ENCODE results near the gene OR1E1.
"Not testable (repeated sequence)": the region's sequence is repeated elsewhere in the genome, so short reads cannot be mapped to it uniquely, and the experiment has no call there.

Gene OR1E1

GRCh38 chr17:3398310-3398709 lies at the start of gene OR1E1:
Gene OR1E1 (minus strand): TSS chr17:3398410. CDS start chr17:3398410, 0 bp downstream.
- no peak within 1 kb of the TSS for H3K9ac ChIP-seq (ENCODE audit: low read depth, low read length)
- no peak within 1 kb of the TSS for H3K27ac ChIP-seq (ENCODE audit: low read length)
- no peak within 1 kb of the TSS for H3K4me3 ChIP-seq (ENCODE audit: low read length)
- H3K36me3 ChIP-seq (ENCODE audit: insufficient read depth, low read depth, low read length): no peaks in the 10 kb centered on the region
- H3K9me3 ChIP-seq (ENCODE audit: insufficient read depth, low read depth, low read length): no peaks in the 10 kb centered on the region
- H3K27me3 ChIP-seq (ENCODE audit: insufficient read depth, low read length): peaks cover 9% of the 10 kb centered on the region; the same call in 1 of the 2 replicates
- H3K4me1 ChIP-seq (ENCODE audit: insufficient read depth, low read length): no peaks in the 10 kb centered on the region

GRCh38 chr17:3447625-3448024 lies 49.4 kb upstream of the OR1E1 start:
- Histone ChIP-seq H3K4me1 (ENCODE audit: insufficient read depth, low read length) (no peaks in the 10 kb centered on the region), H3K36me3 (ENCODE audit: insufficient read depth, low read depth, low read length) (no peaks in the 10 kb centered on the region), H3K27ac (ENCODE audit: low read length) (no peak overlapping the region), H3K4me3 (ENCODE audit: low read length) (no peak overlapping the region), H3K27me3 (ENCODE audit: insufficient read depth, low read length) (no peaks in the 10 kb centered on the region), H3K9ac (ENCODE audit: low read depth, low read length) (no peak overlapping the region), H3K9me3 (ENCODE audit: insufficient read depth, low read depth, low read length) (no peaks in the 10 kb centered on the region)

GRCh38 chr17:3440451-3440850 lies 42.2 kb upstream of the OR1E1 start:
- Histone ChIP-seq H3K4me3 (ENCODE audit: low read length) (no peak overlapping the region), H3K27ac (ENCODE audit: low read length) (no peak overlapping the region), H3K9me3 (ENCODE audit: insufficient read depth, low read depth, low read length) (no peaks in the 10 kb centered on the region), H3K4me1 (ENCODE audit: insufficient read depth, low read length) (no peaks in the 10 kb centered on the region), H3K36me3 (ENCODE audit: insufficient read depth, low read depth, low read length) (no peaks in the 10 kb centered on the region), H3K9ac (ENCODE audit: low read depth, low read length) (no peak overlapping the region), H3K27me3 (ENCODE audit: insufficient read depth, low read length) (no peaks in the 10 kb centered on the region)

- no peaks in the 10 kb centered on the region for H3K9me3 ChIP-seq (ENCODE audit: insufficient read depth, low read depth, low read length)
- H3K27me3 ChIP-seq (ENCODE audit: insufficient read depth, low read length): no peaks in the 10 kb centered on the region
- H3K36me3 ChIP-seq (ENCODE audit: insufficient read depth, low read depth, low read length): no peaks in the 10 kb centered on the region
- H3K27ac ChIP-seq (ENCODE audit: low read length): no peak overlapping the region
- H3K9ac ChIP-seq (ENCODE audit: low read depth, low read length): no peak overlapping the region
- no peaks in the 10 kb centered on the region for H3K4me1 ChIP-seq (ENCODE audit: insufficient read depth, low read length)
- no peak overlapping the region for H3K4me3 ChIP-seq (ENCODE audit: low read length)
These were observed 40.2 kb upstream of the OR1E1 start for GRCh38 chr17:3438368-3438767.

GRCh38 chr17:3433741-3434140 lies 35.5 kb upstream of the OR1E1 start, which contains the start of gene OR1E2:
Gene OR1E2 (minus strand): TSS chr17:3433841. CDS start chr17:3433841, 0 bp downstream.
- Histone ChIP-seq H3K4me1 (ENCODE audit: insufficient read depth, low read length) (no peaks in the 10 kb centered on the region), H3K27me3 (ENCODE audit: insufficient read depth, low read length) (no peaks in the 10 kb centered on the region), H3K9ac (ENCODE audit: low read depth, low read length) (no peak within 1 kb of the TSS), H3K4me3 (ENCODE audit: low read length) (no peak within 1 kb of the TSS), H3K9me3 (ENCODE audit: insufficient read depth, low read depth, low read length) (peaks cover 3% of the 10 kb centered on the region; the same call in 1 of the 2 replicates), H3K36me3 (ENCODE audit: insufficient read depth, low read depth, low read length) (no peaks in the 10 kb centered on the region), H3K27ac (ENCODE audit: low read length) (no peak within 1 kb of the TSS)

- H3K36me3 ChIP-seq (ENCODE audit: insufficient read depth, low read depth, low read length); H3K9ac ChIP-seq (ENCODE audit: low read depth, low read length); H3K27me3 ChIP-seq (ENCODE audit: insufficient read depth, low read length); H3K27ac ChIP-seq (ENCODE audit: low read length); H3K9me3 ChIP-seq (ENCODE audit: insufficient read depth, low read depth, low read length); H3K4me1 ChIP-seq (ENCODE audit: insufficient read depth, low read length); H3K4me3 ChIP-seq (ENCODE audit: low read length): not testable (repeated sequence)
These were observed 35.0 kb upstream of the OR1E1 start for GRCh38 chr17:3433215-3433614.

GRCh38 chr17:3418222-3418621 lies 20.0 kb upstream of the OR1E1 start:
- Histone ChIP-seq H3K9ac (ENCODE audit: low read depth, low read length) (no peak overlapping the region), H3K4me1 (ENCODE audit: insufficient read depth, low read length) (no peaks in the 10 kb centered on the region), H3K27ac (ENCODE audit: low read length) (no peak overlapping the region), H3K27me3 (ENCODE audit: insufficient read depth, low read length) (no peaks in the 10 kb centered on the region), H3K36me3 (ENCODE audit: insufficient read depth, low read depth, low read length) (no peaks in the 10 kb centered on the region), H3K4me3 (ENCODE audit: low read length) (no peak overlapping the region), H3K9me3 (ENCODE audit: insufficient read depth, low read depth, low read length) (no peaks in the 10 kb centered on the region)

- no peak overlapping the region for H3K27ac ChIP-seq (ENCODE audit: low read length)
- no peaks in the 10 kb centered on the region for H3K27me3 ChIP-seq (ENCODE audit: insufficient read depth, low read length)
- H3K9ac ChIP-seq (ENCODE audit: low read depth, low read length): no peak overlapping the region
- H3K4me1 ChIP-seq (ENCODE audit: insufficient read depth, low read length): no peaks in the 10 kb centered on the region
- no peaks in the 10 kb centered on the region for H3K36me3 ChIP-seq (ENCODE audit: insufficient read depth, low read depth, low read length)
- no peaks in the 10 kb centered on the region for H3K9me3 ChIP-seq (ENCODE audit: insufficient read depth, low read depth, low read length)
- no peak overlapping the region for H3K4me3 ChIP-seq (ENCODE audit: low read length)
These were observed 17.4 kb upstream of the OR1E1 start for GRCh38 chr17:3415610-3416009.

- not testable (repeated sequence) for H3K4me1 ChIP-seq (ENCODE audit: insufficient read depth, low read length); H3K27ac ChIP-seq (ENCODE audit: low read length); H3K36me3 ChIP-seq (ENCODE audit: insufficient read depth, low read depth, low read length); H3K4me3 ChIP-seq (ENCODE audit: low read length); H3K9ac ChIP-seq (ENCODE audit: low read depth, low read length); H3K27me3 ChIP-seq (ENCODE audit: insufficient read depth, low read length)
- H3K9me3 ChIP-seq (ENCODE audit: insufficient read depth, low read depth, low read length): peaks cover 20% of the 10 kb centered on the region
These were observed 14.0 kb upstream of the OR1E1 start for GRCh38 chr17:3412216-3412615.

GRCh38 chr17:3411070-3411469 lies 12.9 kb upstream of the OR1E1 start, which contains the start of gene OR3A3:
Gene OR3A3 (plus strand): TSS chr17:3411370.
- Histone ChIP-seq H3K9ac (ENCODE audit: low read depth, low read length) (no peak within 1 kb of the TSS), H3K36me3 (ENCODE audit: insufficient read depth, low read depth, low read length) (no peaks in the 10 kb centered on the region), H3K4me3 (ENCODE audit: low read length) (no peak within 1 kb of the TSS), H3K27ac (ENCODE audit: low read length) (no peak within 1 kb of the TSS), H3K4me1 (ENCODE audit: insufficient read depth, low read length) (no peaks in the 10 kb centered on the region), H3K27me3 (ENCODE audit: insufficient read depth, low read length) (no peaks in the 10 kb centered on the region), H3K9me3 (ENCODE audit: insufficient read depth, low read depth, low read length) (peaks cover 31% of the 10 kb centered on the region)

GRCh38 chr17:3403856-3404255 lies 5.6 kb upstream of the OR1E1 start:
- Histone ChIP-seq H3K9me3 (ENCODE audit: insufficient read depth, low read depth, low read length) (peaks cover 26% of the 10 kb centered on the region), H3K27me3 (ENCODE audit: insufficient read depth, low read length) (peaks cover 12% of the 10 kb centered on the region; the same call in 1 of the 2 replicates)
- not testable (repeated sequence) for H3K27ac ChIP-seq (ENCODE audit: low read length); H3K36me3 ChIP-seq (ENCODE audit: insufficient read depth, low read depth, low read length); H3K4me1 ChIP-seq (ENCODE audit: insufficient read depth, low read length); H3K4me3 ChIP-seq (ENCODE audit: low read length); H3K9ac ChIP-seq (ENCODE audit: low read depth, low read length)

- no peaks in the 10 kb centered on the region for H3K4me1 ChIP-seq (ENCODE audit: insufficient read depth, low read length)
- no peak overlapping the region for H3K9ac ChIP-seq (ENCODE audit: low read depth, low read length)
- H3K27ac ChIP-seq (ENCODE audit: low read length): no peak overlapping the region
- no peak overlapping the region for H3K4me3 ChIP-seq (ENCODE audit: low read length)
- peaks cover 12% of the 10 kb centered on the region; the same call in 1 of the 2 replicates for H3K27me3 ChIP-seq (ENCODE audit: insufficient read depth, low read length)
- no peaks in the 10 kb centered on the region for H3K36me3 ChIP-seq (ENCODE audit: insufficient read depth, low read depth, low read length)
- peaks cover 8% of the 10 kb centered on the region; the same call in 1 of the 2 replicates for H3K9me3 ChIP-seq (ENCODE audit: insufficient read depth, low read depth, low read length)
These were observed 3.6 kb upstream of the OR1E1 start for GRCh38 chr17:3401786-3402185.

Data from iPS-20b (cell line).